Peyer's patch (tissue), 4 donors: ENCODE measurements around the gene MAPT.

Experiments used
- POLR2A ChIP-seq, 2 donors: fragments of 450-650 bp; IDR thresholded peaks; one replicate each; pipeline ENCODE4 v1.5.1; 2017; ENCODE audit warnings: antibody characterized with exemption in 2 of 2, mild to moderate bottlenecking in 2 of 2, moderate library complexity in 2 of 2
- TF ChIP-seq, protein P1 (sequence below), 6 experiments: fragments of 450-650 bp in 4 of 6; fragments of 200-600 bp in 2 of 6; sonication (generic) in 1 of 6; IDR thresholded peaks; one replicate each; pipeline ENCODE4 v1.5.1; 2017 to 2019; ENCODE audit warnings: antibody characterized with exemption in 6 of 6, mild to moderate bottlenecking in 3 of 6, moderate library complexity in 1 of 6

- TF ChIP-seq, protein P1, sequence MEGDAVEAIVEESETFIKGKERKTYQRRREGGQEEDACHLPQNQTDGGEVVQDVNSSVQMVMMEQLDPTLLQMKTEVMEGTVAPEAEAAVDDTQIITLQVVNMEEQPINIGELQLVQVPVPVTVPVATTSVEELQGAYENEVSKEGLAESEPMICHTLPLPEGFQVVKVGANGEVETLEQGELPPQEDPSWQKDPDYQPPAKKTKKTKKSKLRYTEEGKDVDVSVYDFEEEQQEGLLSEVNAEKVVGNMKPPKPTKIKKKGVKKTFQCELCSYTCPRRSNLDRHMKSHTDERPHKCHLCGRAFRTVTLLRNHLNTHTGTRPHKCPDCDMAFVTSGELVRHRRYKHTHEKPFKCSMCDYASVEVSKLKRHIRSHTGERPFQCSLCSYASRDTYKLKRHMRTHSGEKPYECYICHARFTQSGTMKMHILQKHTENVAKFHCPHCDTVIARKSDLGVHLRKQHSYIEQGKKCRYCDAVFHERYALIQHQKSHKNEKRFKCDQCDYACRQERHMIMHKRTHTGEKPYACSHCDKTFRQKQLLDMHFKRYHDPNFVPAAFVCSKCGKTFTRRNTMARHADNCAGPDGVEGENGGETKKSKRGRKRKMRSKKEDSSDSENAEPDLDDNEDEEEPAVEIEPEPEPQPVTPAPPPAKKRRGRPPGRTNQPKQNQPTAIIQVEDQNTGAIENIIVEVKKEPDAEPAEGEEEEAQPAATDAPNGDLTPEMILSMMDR (IDR thresholded peaks at IDR 0.05): no peak
- TF ChIP-seq POLR2A (IDR thresholded peaks at IDR 0.05): no peak
These were observed 119.3 kb downstream of the MAPT start for GRCh38 chr17:46013502-46014165.
